Gastrocnemius medialis (tissue), 4 donors: Measurements from ENCODE around the gene DGCR8.

ENCODE experiments used
- CTCF ChIP-seq, 5 experiments: fragments of 450-650 bp in 3 of 5; fragments of 200-600 bp in 2 of 5; sonication (generic) in 2 of 5; IDR thresholded peaks in 4 of 5; conservative IDR thresholded peaks in 1 of 5; 1 replicate in 4 of 5; 2 replicates in 1 of 5; pipeline ENCODE4 v1.5.1; 2016 to 2019; ENCODE audit warnings: antibody characterized with exemption in 5 of 5, mild to moderate bottlenecking in 3 of 5, moderate library complexity in 3 of 5
- POLR2A ChIP-seq, 2 donors: fragments of 450-650 bp; IDR thresholded peaks; one replicate each; pipeline ENCODE4 v1.6.1; 2017; ENCODE audit warnings: antibody characterized with exemption in 2 of 2, mild to moderate bottlenecking in 2 of 2, moderate library complexity in 2 of 2

- TF ChIP-seq CTCF (IDR thresholded peaks at IDR 0.05 in 4 of 5, conservative IDR thresholded peaks at IDR 0.05 in 1 of 5) (no peak), POLR2A (IDR thresholded peaks at IDR 0.05) (no peak)
These were observed 44.2 kb downstream of the DGCR8 start for GRCh38 chr22:20124083-20124787.
